GM21786 (cell line): ENCODE measurements around the gene C2orf92.
"Not testable (repeated sequence)": the region's sequence is repeated elsewhere in the genome, so short reads cannot be mapped to it uniquely, and the experiment has no call there.

Experiments used
- ATAC-seq: cut with Tn5 transposase; IDR thresholded peaks from one replicate; pipeline ENCODE4 v1.9.1; 2021; ENCODE audit not compliant: unreplicated experiment

C2orf92 gene

GRCh38 chr2:97669448-97669847 lies at the start of gene C2orf92:
TSS of gene C2orf92 (plus strand) at chr2:97669713. CDS start at chr2:97669789, 76 bp downstream.
- no peak for ATAC-seq

DNA sequence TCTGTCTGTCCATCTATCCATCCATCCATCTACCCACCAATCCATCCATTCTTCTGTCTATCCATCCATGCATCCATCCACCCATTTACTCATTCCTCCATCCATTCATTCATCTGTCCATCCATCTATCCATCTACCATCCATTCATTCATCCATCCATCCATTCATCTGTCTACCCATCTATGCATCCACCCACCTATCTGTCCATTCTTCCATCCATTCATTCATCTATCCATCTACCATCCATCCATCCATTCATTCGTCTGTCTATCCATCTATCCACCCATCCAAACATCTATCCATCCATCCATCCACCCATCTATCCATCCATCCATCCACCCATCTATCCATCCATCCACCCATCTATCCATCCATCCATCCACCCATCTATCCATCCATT lies 49.0 kb upstream of the C2orf92 start:
- ATAC-seq: not testable (repeated sequence)

- ATAC-seq: not testable (repeated sequence)
These were observed 46.5 kb upstream of the C2orf92 start for GRCh38 chr2:97622976-97623375.

DNA sequence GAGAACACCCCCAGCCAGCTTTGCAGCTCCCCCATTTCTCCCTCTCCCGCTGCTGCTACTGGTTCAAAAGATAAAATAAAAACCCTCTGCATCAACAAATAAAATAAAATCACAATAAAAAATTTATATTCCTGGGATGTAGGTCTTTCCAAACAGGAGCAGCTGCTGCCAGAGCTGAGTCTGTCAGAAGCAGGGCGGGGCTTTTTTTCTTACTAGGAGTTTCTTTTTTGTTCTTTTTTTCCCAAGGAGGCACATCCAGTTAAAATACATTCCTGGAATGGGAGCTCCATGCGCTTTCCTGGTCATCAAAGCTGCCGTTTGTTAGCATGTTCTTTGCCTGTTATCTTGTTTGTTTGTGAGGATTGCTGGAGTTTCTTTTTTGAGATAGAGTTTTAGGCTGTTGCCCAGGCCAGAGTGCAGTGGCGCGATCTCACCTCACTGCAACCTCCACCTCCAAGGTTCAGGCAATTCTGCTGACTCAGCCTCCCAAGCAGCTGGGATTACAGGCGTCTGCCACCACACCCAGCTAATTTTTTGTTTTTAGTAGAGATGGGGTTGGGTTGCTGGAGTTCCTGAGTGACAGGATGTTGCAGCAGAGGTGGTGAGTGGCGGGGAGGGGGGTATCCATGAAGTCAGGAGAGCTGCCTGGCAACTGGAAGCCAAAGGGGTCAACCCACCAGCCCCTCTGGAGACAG lies 44.0 kb upstream of the C2orf92 start:
- not testable (repeated sequence) for ATAC-seq

DNA sequence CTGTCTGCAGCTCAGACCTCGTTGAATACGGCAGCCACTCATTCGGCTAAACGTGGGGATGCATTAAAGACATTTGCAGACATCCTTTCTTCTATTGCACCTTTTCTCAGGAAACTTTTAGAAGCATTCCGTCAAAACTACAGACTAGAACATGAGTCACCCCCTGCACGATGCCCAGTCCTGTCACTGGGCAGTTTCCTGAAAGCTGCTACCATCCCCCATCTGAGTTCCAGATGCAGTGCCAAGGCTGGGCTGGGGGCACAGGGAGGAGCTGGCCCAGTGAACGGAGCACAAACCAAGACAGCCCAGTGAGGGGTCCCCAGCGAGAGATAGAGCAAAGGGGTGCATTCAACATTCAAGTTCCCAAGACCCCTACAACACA lies 43.5 kb upstream of the C2orf92 start:
- not testable (repeated sequence) for ATAC-seq

- ATAC-seq: no peak
These were observed 25.3 kb upstream of the C2orf92 start for GRCh38 chr2:97644023-97644717.

DNA sequence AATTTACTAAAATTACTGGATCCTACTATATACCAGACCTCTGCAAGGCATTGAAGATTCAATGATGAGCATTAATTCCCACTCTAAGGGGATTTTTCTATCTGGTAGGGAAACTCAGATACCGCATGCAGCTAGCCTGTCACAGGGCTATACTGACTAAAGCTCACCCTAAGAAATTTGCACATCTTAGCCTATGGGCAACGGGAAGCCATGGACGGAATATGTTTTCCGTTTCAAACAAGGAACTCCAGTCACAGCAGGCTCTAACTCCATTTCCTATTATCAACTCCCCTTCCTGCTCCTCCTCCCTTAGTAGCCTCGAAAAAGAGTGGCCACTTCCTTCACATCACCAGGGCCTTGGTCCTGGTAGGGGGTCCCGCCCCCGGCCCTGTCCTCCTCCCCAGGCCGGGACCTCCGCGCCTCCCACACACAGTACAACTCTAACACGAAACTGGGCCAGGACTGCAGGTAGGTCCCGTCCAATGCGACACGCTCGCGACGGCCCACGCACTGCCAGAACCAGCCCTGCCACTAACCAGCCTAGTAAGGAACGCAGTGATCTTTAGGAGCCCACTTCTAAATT lies 24.3 kb upstream of the C2orf92 start:
- ATAC-seq: peak; percentile 26

DNA sequence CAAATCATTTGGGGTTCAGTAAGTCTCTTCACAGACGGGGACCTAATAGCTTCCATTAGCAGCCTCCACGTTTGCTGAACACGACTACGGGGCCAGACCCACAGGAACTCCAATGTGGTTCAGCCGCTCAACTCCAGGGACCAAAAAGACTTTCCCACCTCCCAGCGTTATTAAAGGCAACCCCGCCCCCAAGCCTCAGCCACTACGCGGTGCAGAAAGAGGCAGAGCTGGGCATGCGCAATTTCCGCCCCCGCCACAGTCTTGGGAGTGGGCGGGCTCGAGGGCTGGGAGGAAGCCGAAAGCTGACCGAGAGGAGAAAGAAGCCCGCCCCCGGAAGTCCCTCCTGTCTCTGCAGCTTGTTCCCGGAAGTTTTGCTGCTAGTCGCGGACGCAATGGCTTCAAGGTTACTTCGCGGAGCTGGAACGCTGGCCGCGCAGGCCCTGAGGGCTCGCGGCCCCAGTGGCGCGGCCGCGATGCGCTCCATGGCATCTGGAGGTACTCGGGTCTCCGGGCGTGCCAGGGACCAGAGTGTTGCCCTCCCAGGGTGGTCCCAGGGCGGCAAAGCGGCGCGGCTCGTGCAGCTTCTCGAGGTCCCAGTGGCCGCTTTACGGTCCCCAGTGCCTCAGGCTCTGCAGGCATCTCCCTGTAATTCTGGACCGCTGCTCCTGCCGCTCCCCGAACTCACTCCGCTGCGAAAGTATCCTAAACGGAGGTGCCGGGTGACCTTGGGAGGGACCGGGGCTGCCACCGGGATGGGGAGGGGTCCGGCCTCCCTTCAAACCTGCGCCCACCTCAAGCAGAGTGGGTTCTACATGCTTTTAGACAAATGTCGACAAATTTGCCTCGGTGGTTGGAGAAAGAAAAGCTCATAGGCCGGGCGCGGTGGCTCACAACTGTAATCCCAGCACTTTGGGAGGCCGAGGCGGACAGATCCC lies 23.6 kb upstream of the C2orf92 start, which contains the start of gene COX5B:
TSS of gene COX5B (plus strand) at position 368 of the 935 bp plus-strand sequence. CDS start at position 393, 25 bp downstream.
- ATAC-seq: peak; percentile 94

DNA sequence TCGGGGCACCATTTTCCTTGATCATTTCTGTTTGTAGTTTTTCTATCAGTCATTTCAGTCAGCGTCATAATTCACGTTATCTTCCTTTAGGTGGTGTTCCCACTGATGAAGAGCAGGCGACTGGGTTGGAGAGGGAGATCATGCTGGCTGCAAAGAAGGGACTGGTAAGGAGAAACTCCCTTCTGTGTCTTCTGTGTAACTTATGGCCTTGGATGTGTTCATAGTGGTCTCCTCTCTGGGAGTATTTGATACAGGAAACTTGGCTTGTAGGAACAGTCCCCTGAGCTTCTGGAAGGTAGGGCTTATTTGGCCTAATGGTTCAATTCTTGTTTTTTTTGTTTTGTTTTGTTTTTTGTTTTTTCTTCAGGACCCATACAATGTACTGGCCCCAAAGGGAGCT lies 22.5 kb upstream of the C2orf92 start:
- ATAC-seq: no peak

- no peak for ATAC-seq
These were observed 18.4 kb upstream of the C2orf92 start for GRCh38 chr2:97651114-97651513.

DNA sequence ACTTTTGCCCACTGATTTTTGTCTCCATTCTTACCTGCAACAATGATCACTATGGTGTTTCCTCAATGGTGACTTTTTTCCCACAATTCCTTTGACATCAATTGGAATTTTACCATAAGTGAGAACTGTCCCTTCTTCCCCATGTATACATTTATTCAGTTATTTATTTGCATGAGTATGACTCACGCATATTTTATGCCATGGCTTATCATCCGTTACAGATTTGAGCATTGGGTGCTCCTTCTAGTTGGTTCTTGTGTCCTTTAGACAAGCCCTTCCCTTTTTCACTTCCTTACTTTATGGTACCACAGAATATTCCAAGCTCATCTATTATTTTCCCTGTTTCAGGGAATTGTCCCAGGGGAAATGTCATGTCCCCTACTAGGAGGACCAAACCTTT lies 16.0 kb upstream of the C2orf92 start:
- no peak for ATAC-seq

- ATAC-seq: no peak
These were observed 15.6 kb upstream of the C2orf92 start for GRCh38 chr2:97653874-97654273.

GRCh38 chr2:97654309-97654708 lies 15.2 kb upstream of the C2orf92 start:
- no peak for ATAC-seq

GRCh38 chr2:97654791-97655190 lies 14.7 kb upstream of the C2orf92 start:
- no peak for ATAC-seq

- ATAC-seq: no peak
These were observed 13.3 kb upstream of the C2orf92 start for GRCh38 chr2:97656129-97656755.

DNA sequence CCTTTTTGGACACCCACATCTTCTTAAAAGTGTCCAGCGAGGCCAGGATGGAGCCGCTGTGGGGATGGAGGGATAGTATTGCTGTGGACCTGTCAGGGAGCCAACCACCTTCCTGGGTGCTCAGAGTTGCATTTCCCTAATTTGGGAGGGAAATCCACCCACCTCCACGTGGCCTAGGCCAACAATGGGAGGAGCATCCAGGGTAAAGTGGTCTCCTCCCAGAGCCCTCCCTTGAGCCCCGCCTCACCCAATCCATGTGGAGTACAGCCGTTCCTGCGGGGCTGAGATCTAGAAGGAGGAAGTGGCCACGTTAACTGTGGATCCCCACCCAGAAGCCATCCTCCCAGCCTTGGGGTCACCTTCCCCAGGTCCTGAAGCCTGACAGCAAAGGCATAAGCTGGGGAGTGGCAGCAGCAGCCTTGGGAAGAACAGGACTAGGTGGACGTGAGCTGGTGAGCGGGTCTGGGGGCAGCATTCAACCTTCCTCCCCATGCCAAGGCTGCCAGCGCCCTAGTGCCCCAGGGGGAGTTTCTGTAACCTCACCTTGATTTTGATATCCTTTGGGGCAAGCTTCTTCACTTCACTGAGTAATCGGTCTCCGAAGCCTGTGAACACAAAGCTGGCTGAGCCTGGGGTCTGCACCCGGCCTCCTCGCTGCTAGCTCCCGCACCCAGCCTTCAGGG lies 12.5 kb upstream of the C2orf92 start:
- no peak for ATAC-seq

- ATAC-seq: no peak
These were observed 11.4 kb upstream of the C2orf92 start for GRCh38 chr2:97657986-97658690.

GRCh38 chr2:97658691-97659157 lies 10.8 kb upstream of the C2orf92 start:
- no peak for ATAC-seq
